Stomach smooth muscle (tissue), 2 donors: ENCODE measurements around the gene GCSAM.

ENCODE experiments used
- H3K27ac ChIP-seq: one replicate; pipeline ENCODE4 v1.7.0; 2013; ENCODE audit warnings: mild to moderate bottlenecking, low read length, inconsistent platforms
- H3K27me3 ChIP-seq, 2 donors: one replicate each; pipeline ENCODE4 v1.7.0; 2013; ENCODE audit warnings: low read length in 2 of 2; ENCODE audit not compliant: insufficient read depth in 2 of 2, control insufficient read depth in 1 of 2
- H3K36me3 ChIP-seq, 2 donors: one replicate each; pipeline ENCODE4 v1.7.0; 2013; ENCODE audit warnings: low read length in 2 of 2; ENCODE audit not compliant: control insufficient read depth in 2 of 2, insufficient read depth in 2 of 2
- H3K4me1 ChIP-seq: one replicate; pipeline ENCODE4 v1.7.0; 2013; ENCODE audit warnings: low read length; ENCODE audit not compliant: control insufficient read depth, insufficient read depth
- H3K4me3 ChIP-seq, 2 donors: one replicate each; pipeline ENCODE4 v1.7.0; 2013; ENCODE audit warnings: low read length in 2 of 2
- H3K9ac ChIP-seq, 2 donors: one replicate each; pipeline ENCODE4 v1.7.0; 2013; ENCODE audit warnings: low read length in 2 of 2, mild to moderate bottlenecking in 1 of 2
- H3K9me3 ChIP-seq, 2 donors: one replicate each; pipeline ENCODE4 v1.7.0; 2013; ENCODE audit warnings: low read length in 2 of 2; ENCODE audit not compliant: control insufficient read depth in 2 of 2
- donor health status: healthy.
- donor health status: Pancreatic carcinoma.

Gene GCSAM

DNA sequence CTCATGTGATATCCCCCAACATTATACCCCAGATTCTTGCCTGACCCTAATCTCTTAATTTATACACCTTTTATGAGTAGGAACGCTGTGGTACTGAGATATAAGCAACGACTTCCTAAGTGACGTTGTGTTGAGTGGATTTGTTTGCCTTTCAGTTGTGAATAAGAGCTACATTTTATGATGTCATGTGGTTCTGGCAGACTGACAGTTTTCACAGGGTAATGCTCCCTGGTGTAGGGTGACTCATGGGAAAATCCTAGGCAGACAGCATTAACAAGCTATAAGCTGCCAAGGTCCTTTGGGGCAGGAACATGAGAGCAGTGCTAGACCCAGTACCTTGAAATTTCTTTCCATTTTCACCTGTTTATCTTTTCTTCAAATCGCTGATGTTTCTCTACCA, 35.7 kb downstream of the GCSAM start:
- Histone ChIP-seq H3K27me3 (no peaks in the 10 kb centered on the region), H3K4me3 (no peak overlapping the region), H3K9ac (no peak overlapping the region), H3K9me3 (no peaks in the 10 kb centered on the region), H3K36me3 (no peaks in the 10 kb centered on the region), H3K27ac (no peak overlapping the region), H3K4me1 (no peaks in the 10 kb centered on the region)

DNA sequence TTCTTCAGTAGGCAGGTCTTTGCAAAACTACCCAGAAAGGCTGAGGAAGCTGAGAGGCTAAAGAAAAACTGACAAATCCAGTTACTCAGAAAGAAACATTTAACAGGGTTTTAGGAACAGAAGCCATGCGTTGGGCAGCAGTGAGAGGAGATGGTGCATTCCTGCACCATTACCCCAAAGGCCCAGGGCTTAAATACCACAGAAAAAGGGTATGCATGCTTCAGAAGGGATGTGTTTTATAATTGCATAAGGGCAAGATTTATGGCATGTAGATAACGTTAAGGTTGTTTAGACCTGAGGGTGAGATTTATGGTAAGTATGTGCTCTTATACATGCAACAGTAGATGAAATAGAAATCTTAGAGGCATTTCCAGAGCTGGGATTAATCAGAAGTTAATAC, 36.9 kb downstream of the GCSAM start:
- H3K9me3 ChIP-seq, result no peaks in the 10 kb centered on the region
- no peaks in the 10 kb centered on the region for H3K4me1 ChIP-seq
- H3K36me3 ChIP-seq, result no peaks in the 10 kb centered on the region
- no peak overlapping the region for H3K27ac ChIP-seq
- H3K9ac ChIP-seq, result no peak overlapping the region
- H3K4me3 ChIP-seq, result no peak overlapping the region
- no peaks in the 10 kb centered on the region for H3K27me3 ChIP-seq

DNA sequence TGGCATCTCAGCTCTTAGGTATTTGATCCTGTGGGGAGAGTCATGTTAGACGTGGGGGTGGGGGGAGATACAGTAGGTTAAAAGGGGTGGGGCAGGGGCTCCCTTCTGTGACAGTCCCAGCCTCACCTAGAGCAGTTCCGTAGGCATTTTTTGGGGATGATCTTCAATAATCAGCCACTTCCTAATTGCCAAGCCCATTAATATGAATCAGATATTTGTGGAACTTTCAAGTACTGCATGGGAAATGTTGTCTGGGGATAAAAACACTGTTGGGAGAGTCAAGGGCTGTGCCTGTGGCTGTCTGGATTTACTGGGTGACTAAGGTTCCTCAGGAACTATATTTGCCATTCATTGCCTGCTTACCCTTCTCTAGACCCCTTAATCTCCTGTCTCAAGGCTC, 37.3 kb downstream of the GCSAM start:
- no peaks in the 10 kb centered on the region for H3K9me3 ChIP-seq
- H3K4me1 ChIP-seq, result no peaks in the 10 kb centered on the region
- no peak overlapping the region for H3K4me3 ChIP-seq
- H3K27me3 ChIP-seq, result no peaks in the 10 kb centered on the region
- no peaks in the 10 kb centered on the region for H3K36me3 ChIP-seq
- no peak overlapping the region for H3K27ac ChIP-seq
- H3K9ac ChIP-seq, result no peak overlapping the region

DNA sequence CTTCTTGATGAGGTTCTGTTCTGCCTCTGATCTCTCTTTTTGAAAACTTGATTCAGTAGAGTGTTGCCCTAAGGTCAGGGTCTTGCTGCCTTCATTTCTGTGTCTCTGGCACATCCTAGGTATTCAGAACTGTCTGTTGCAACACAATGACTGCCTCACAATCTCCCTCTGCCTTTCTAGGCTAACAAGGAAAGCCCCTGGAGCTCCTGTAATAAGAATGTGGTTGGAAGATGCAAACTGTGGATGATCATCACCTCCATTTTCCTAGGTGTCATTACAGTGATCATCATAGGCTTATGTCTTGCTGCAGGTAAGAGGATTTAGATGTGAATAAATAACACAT, 39.9 kb downstream of the GCSAM start:
- no peak overlapping the region for H3K9ac ChIP-seq
- no peaks in the 10 kb centered on the region for H3K4me1 ChIP-seq
- H3K9me3 ChIP-seq, result no peaks in the 10 kb centered on the region
- no peaks in the 10 kb centered on the region for H3K27me3 ChIP-seq
- H3K36me3 ChIP-seq, result no peaks in the 10 kb centered on the region
- no peak overlapping the region for H3K4me3 ChIP-seq
- no peak overlapping the region for H3K27ac ChIP-seq

DNA sequence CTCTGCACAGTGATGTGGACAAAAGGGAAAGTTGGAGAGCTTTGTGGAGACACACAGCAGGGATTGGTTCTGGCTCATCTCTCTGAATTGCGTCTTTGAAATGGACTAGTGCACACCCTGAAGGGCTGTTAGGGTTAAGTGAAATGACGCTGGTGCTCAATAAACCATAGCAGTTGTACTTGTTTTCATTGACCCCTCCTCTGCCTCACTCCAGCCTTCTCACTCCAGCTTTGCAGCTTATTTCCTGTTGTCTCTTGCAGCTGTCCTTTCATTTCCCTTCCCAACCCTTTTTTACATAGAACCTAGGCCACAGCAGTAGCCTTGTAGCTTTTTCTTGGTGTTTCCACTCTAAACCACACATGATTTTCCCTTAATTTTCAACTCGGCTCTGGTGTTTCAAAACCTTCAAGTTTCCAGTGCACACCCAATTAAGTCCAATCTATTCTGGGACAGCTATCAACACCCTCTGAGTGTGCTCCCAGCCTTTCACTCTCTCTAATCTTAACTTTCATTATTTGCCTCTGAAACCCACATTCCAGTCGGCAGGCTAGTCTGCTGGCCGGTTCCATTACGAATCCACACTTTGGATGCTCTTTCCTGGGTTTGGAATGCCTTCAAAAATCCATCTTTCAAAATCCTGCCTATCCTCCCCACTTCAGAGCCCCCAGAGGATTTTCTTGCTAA, 40.4 kb downstream of the GCSAM start:
- Histone ChIP-seq H3K36me3 (no peaks in the 10 kb centered on the region), H3K27me3 (no peaks in the 10 kb centered on the region), H3K9me3 (no peaks in the 10 kb centered on the region), H3K4me3 (no peak overlapping the region), H3K4me1 (no peaks in the 10 kb centered on the region), H3K9ac (no peak overlapping the region), H3K27ac (no peak overlapping the region)

DNA sequence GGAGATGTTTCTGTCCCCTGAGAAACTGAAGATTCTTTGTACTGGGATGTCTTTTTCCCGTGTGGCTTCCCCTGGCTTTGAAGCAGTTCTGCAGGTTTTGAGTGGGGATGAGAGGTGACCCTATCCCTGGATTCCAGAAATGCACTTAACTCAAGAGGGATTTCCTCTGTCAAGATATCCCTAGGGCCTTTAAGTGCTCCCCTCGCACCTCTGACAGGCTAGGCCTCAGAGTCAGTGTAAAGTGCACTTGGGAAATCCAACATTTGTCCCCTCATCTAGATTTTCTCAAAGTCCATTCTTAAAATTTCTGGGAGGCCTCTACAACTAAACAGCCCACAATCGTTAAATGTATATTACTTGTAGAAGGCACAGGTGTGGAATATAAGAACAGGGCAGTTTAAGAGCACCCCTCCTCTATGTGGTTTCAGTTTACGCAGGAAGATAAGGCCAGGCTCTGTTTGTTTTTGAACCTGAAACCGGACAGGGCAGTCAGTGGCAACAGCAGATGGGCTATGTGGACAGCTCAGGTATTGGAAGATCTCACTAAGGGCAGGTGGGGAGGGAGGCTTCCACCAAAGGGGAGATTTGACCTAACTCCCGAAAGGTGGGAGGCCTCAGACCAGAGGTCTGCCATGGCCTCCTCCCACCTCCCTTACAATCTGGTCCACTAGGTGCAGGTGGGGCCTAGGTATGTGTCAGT, 42.0 kb downstream of the GCSAM start:
- H3K4me3 ChIP-seq, result no peak overlapping the region
- no peaks in the 10 kb centered on the region for H3K36me3 ChIP-seq
- no peak overlapping the region for H3K9ac ChIP-seq
- no peak overlapping the region for H3K27ac ChIP-seq
- no peaks in the 10 kb centered on the region for H3K9me3 ChIP-seq
- H3K4me1 ChIP-seq, result peaks cover 4% of the 10 kb centered on the region
- H3K27me3 ChIP-seq, result no peaks in the 10 kb centered on the region

DNA sequence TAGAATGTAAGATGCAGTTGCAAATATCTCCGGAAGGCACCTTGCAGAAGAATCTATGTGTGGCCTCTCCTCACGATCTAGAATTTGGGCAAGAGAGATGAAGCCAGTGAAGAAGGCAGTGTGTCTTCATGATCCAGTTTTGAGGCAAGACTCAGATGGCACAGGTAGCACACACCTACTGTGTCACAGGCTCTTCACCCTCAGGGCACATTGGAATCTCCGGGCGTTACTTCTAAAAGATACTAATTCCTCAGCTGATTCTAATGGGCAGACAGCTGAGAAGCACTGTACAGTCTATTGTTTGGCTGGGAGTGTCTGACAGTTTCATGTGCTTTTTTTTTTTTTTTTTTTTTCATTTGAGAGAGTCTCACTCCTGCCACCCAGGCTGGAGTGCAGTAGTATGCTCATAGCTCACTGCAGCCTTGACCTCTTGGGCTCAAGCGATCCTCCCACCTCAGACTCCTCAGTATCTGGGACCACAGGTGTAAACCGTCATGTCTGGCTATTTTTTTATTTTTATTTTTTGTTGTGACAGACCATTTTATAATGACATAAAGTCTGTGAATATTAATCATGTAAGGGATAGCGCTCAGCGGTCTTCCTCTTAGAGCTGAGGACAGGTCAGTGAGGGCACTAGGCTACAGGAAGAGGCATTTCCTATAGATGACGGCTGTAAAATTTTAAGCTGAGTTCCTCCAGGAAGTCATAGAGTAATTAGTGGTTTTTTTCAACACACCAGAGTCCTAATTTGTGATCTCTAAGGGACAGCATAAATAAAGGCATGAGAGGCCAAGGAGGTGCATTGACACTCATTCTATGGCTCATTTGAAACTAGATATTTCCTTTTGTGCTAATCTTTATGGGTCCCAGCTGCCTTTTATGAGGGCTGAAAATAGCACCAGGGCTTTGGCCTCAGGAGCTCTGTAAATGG, 42.8 kb downstream of the GCSAM start:
- no peak overlapping the region for H3K9ac ChIP-seq
- H3K4me1 ChIP-seq, result peaks cover 9% of the 10 kb centered on the region
- H3K9me3 ChIP-seq, result no peaks in the 10 kb centered on the region
- H3K27me3 ChIP-seq, result no peaks in the 10 kb centered on the region
- no peak overlapping the region for H3K4me3 ChIP-seq
- H3K36me3 ChIP-seq, result no peaks in the 10 kb centered on the region
- H3K27ac ChIP-seq, result no peak overlapping the region

DNA sequence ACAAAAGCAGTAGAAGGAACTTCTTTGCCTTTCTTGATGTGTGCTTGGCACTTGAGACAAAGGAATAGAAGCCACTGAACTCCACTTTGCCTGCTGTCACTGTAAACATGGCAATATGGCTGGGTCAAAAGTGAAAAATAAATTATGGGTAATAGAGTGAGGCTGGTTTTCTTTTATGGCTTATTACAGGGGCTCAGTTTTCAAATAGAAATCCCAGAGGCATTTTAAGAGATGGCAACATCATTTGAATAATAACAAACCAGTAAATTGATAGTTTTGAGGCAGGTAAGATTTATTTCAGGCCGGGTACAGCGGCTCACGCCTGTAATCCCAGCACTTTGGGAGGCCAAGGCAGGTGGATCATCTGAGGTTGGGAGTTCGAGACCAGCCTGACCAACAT, 44.1 kb downstream of the GCSAM start:
- H3K27ac ChIP-seq, result no peak overlapping the region
- H3K9me3 ChIP-seq, result no peaks in the 10 kb centered on the region

DNA sequence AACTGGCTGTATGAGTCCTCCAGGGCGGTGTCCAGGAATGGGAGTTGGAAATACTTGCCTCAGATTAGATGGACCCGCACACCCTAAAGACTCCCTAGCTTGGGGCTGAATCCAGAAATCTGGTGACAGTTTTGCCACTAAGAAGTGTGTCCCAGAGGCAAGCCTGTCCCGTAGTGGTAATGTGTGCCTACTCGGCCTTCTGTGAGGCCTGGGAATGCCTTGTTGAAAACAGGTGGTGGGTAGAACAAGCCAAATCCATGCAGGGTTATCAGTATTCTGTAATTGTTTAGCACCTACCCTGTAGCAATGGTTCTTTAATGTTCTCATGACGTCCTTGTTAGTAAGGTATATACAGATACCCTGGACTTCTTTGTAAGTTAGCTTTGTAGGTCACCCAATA, 45.3 kb downstream of the GCSAM start:
- Histone ChIP-seq H3K36me3 (no peaks in the 10 kb centered on the region), H3K27ac (no peak overlapping the region), H3K4me3 (no peak overlapping the region), H3K9ac (no peak overlapping the region), H3K9me3 (no peaks in the 10 kb centered on the region), H3K27me3 (no peaks in the 10 kb centered on the region), H3K4me1 (peaks cover 9% of the 10 kb centered on the region)

More for the DNA sequence above, 44.1 kb downstream of the GCSAM start:
- Histone ChIP-seq H3K4me3 (no peak overlapping the region), H3K27me3 (no peaks in the 10 kb centered on the region), H3K36me3 (no peaks in the 10 kb centered on the region), H3K9ac (no peak overlapping the region), H3K4me1 (peaks cover 9% of the 10 kb centered on the region)

DNA sequence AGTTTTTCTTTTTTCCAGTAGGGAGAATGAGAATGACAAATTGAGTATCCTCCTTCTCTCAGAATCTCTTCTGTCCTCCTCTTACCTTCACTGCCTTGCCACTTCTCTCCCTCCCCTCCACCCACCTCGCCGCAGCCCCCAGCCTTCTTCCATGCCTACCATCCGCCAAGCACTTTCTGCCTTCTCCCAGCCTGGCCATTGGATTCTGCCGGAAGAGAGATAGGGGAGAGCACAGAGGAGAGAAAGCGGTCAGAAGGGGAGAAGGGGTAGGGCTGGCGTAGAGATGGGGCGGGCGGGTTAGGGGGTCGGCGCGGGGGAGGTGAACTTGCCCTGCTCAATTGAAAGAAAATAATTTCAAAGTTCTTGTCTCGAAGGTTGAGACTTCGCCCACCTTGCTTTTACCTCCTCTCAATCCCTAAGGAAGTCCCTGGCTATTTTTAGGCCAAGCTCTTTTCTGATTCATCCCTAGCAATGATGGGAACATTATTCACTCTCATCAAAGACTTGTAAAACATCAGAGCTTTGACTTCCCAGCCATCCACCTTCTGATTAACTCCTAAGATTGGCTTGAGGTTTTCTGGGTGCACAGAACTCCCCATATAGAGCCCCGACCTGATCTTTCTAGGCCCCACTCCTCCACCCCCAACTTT, 46.0 kb downstream of the GCSAM start:
- Histone ChIP-seq H3K27me3 (no peaks in the 10 kb centered on the region), H3K27ac (no peak overlapping the region), H3K4me3 (peak overlapping the region; percentile 77 to 83), H3K9me3 (no peaks in the 10 kb centered on the region), H3K9ac (peak overlapping the region in 1 of 2 donors; percentile 62), H3K4me1 (peaks cover 9% of the 10 kb centered on the region), H3K36me3 (no peaks in the 10 kb centered on the region)
